Stimulated activated CD4-positive, alpha-beta T cell treated with anti-CD3 and anti-CD28 coated beads, Interleukin-12 subunit alpha, Interleukin-12 subunit beta, amount 100 ng/mL, for 48 hours (primary cell): ENCODE measurements around the gene ST8SIA2.

Source experiments
- DNase-seq, 3 donors: peaks; one replicate each; pipeline ENCODE4 v3.0.0-alpha.2; 2020; ENCODE audit warnings: low read depth in 2 of 3, low spot score in 1 of 3

Gene ST8SIA2

GRCh38 chr15:92393071-92393979, at the start of gene ST8SIA2:
Gene ST8SIA2 (plus strand): TSS chr15:92393881. CDS start chr15:92394065, 184 bp downstream.
- peak in 1 of 3 donors; percentile 7 for DNase-seq

GRCh38 chr15:92343924-92344643, 49.6 kb upstream of the ST8SIA2 start:
- no peak for DNase-seq

- no peak for DNase-seq
Measured at GRCh38 chr15:92346063-92346462, 47.6 kb upstream of the ST8SIA2 start.

- no peak for DNase-seq
Measured at GRCh38 chr15:92355307-92355706, 38.4 kb upstream of the ST8SIA2 start.

- DNase-seq = no peak
Measured at GRCh38 chr15:92361321-92362000, 32.2 kb upstream of the ST8SIA2 start.

GRCh38 chr15:92362001-92362350, 31.7 kb upstream of the ST8SIA2 start:
- DNase-seq = no peak

GRCh38 chr15:92365084-92365483, 28.6 kb upstream of the ST8SIA2 start:
- DNase-seq = no peak

GRCh38 chr15:92365906-92366305, 27.8 kb upstream of the ST8SIA2 start:
- DNase-seq = no peak

GRCh38 chr15:92366381-92366780, 27.3 kb upstream of the ST8SIA2 start:
- no peak for DNase-seq

GRCh38 chr15:92375057-92375456, 18.6 kb upstream of the ST8SIA2 start:
- DNase-seq = no peak

- no peak for DNase-seq
Measured at GRCh38 chr15:92376109-92376508, 17.6 kb upstream of the ST8SIA2 start.

- DNase-seq = no peak
Measured at GRCh38 chr15:92377083-92377789, 16.4 kb upstream of the ST8SIA2 start.

GRCh38 chr15:92383519-92384324, 10.0 kb upstream of the ST8SIA2 start:
- peak in 2 of 3 donors; percentile 17 to 28 for DNase-seq

- DNase-seq = no peak
Measured at GRCh38 chr15:92384381-92384780, 9.3 kb upstream of the ST8SIA2 start.

GRCh38 chr15:92385096-92385495, 8.6 kb upstream of the ST8SIA2 start:
- no peak for DNase-seq

- peak in 1 of 3 donors; percentile 12 for DNase-seq
Measured at GRCh38 chr15:92391640-92392039, 2.0 kb upstream of the ST8SIA2 start.

- DNase-seq = no peak
Measured at GRCh38 chr15:92392462-92392861, 1.2 kb upstream of the ST8SIA2 start.

- no peak for DNase-seq
Measured at GRCh38 chr15:92393980-92394308, 263 bp downstream of the ST8SIA2 start.

GRCh38 chr15:92394309-92395097, 822 bp downstream of the ST8SIA2 start:
- DNase-seq = no peak
